ENCODE results near the gene MRNIP. TPM values are rescaled to one million over a fixed set of nuclear protein-coding genes. Genes with fewer than 3 reads are reported as not detected.
A peak's percentile ranks its signal among the peaks of the same experiment; 100 is the strongest.
"Not testable (repeated sequence)": the region's sequence is repeated elsewhere in the genome, so short reads cannot be mapped to it uniquely, and the experiment has no call there.

The MRNIP gene
- total RNA-seq, 1 donor from 2014 or later = 27.8 TPM

GRCh38 chr5:179793468-179794139 lies 65.0 kb downstream of the MRNIP start, which contains the start of gene LTC4S:
TSS of gene LTC4S (plus strand) at chr5:179793986. CDS start at chr5:179794081, 95 bp downstream.
- DNase-seq = peak; percentile 72
- peaks cover 14% of the 10 kb centered on the region for H3K4me1 Mint-ChIP-seq
- H3K36me3 Mint-ChIP-seq (ENCODE audit: low read depth) = peaks cover 12% of the 10 kb centered on the region
- intact Hi-C loops (cut with micrococcal nuclease) = no loop called here
- H3K9me3 Mint-ChIP-seq = no peaks in the 10 kb centered on the region
- H3K27me3 Mint-ChIP-seq = no peaks in the 10 kb centered on the region
- H3K4me3 Mint-ChIP-seq = peak within 1 kb of the TSS; percentile 50
- H3K27ac Mint-ChIP-seq = no peak within 1 kb of the TSS

- intact Hi-C loops (cut with micrococcal nuclease) = no loop called here
- Mint-ChIP-seq H3K27ac (no peak overlapping the region), H3K9me3 (no peaks in the 10 kb centered on the region), H3K36me3 (ENCODE audit: low read depth) (peaks cover 10% of the 10 kb centered on the region), H3K4me3 (peak overlapping the region; percentile 44), H3K4me1 (peaks cover 14% of the 10 kb centered on the region), H3K27me3 (no peaks in the 10 kb centered on the region)
- peak; percentile 59 for DNase-seq
These were observed 65.8 kb downstream of the MRNIP start for GRCh38 chr5:179792612-179793467.

GRCh38 chr5:179791881-179792611 lies 66.6 kb downstream of the MRNIP start:
- H3K4me3 Mint-ChIP-seq = no peak overlapping the region
- intact Hi-C loops (cut with micrococcal nuclease) = no loop called here
- no peak overlapping the region for H3K27ac Mint-ChIP-seq
- DNase-seq = no peak
- peaks cover 13% of the 10 kb centered on the region for H3K4me1 Mint-ChIP-seq
- peaks cover 5% of the 10 kb centered on the region for H3K36me3 Mint-ChIP-seq (ENCODE audit: low read depth)
- no peaks in the 10 kb centered on the region for H3K27me3 Mint-ChIP-seq
- no peaks in the 10 kb centered on the region for H3K9me3 Mint-ChIP-seq

- H3K4me1 Mint-ChIP-seq; intact Hi-C loops (cut with micrococcal nuclease); H3K9me3 Mint-ChIP-seq; DNase-seq; H3K4me3 Mint-ChIP-seq; H3K27me3 Mint-ChIP-seq; H3K27ac Mint-ChIP-seq; H3K36me3 Mint-ChIP-seq (ENCODE audit: low read depth): not testable (repeated sequence)
These were observed 69.3 kb downstream of the MRNIP start for GRCh38 chr5:179789278-179789677.

- Mint-ChIP-seq H3K36me3 (ENCODE audit: low read depth) (no peaks in the 10 kb centered on the region), H3K27me3 (no peaks in the 10 kb centered on the region), H3K27ac (no peak overlapping the region), H3K4me3 (no peak overlapping the region), H3K4me1 (peaks cover 1% of the 10 kb centered on the region), H3K9me3 (no peaks in the 10 kb centered on the region)
- no peak for DNase-seq
- intact Hi-C loops (cut with micrococcal nuclease) = no loop called here
These were observed 70.3 kb downstream of the MRNIP start for GRCh38 chr5:179788193-179788854.

Other genes with a start within 250 kb of the MRNIP start
- 952 and 964 TPM in 2 replicates for gene HNRNPH1, start 235.1 kb downstream of the MRNIP start, total RNA-seq
- gene CBY3, start 177.8 kb downstream of the MRNIP start, total RNA-seq = 0.45 and 0.63 TPM in 2 replicates
- 514 and 546 TPM in 2 replicates for gene CANX, start 159.8 kb downstream of the MRNIP start, total RNA-seq
- 34.6 and 37.3 TPM in 2 replicates for gene MAML1, start 126.0 kb downstream of the MRNIP start, total RNA-seq
- 0.88 and 1.6 TPM in 2 replicates for gene LTC4S, start 64.8 kb downstream of the MRNIP start, total RNA-seq
- 126 and 134 TPM in 2 replicates for gene MGAT4B, start 52.0 kb downstream of the MRNIP start, total RNA-seq
- gene SQSTM1, start 37.9 kb downstream of the MRNIP start, total RNA-seq = 177 and 183 TPM in 2 replicates
- gene TBC1D9B, start 49.1 kb upstream of the MRNIP start, total RNA-seq = 129 and 138 TPM in 2 replicates
- 7.3 and 8.9 TPM in 2 replicates for gene RNF130, start 212.9 kb upstream of the MRNIP start, total RNA-seq